ENCODE measurements around the gene APOBEC4. TPM values are rescaled to one million over a fixed set of nuclear protein-coding genes. Genes with fewer than 3 reads are reported as not detected.

The APOBEC4 gene
- total RNA-seq, 1 experiment from 2014 or later, result not detected

DNA sequence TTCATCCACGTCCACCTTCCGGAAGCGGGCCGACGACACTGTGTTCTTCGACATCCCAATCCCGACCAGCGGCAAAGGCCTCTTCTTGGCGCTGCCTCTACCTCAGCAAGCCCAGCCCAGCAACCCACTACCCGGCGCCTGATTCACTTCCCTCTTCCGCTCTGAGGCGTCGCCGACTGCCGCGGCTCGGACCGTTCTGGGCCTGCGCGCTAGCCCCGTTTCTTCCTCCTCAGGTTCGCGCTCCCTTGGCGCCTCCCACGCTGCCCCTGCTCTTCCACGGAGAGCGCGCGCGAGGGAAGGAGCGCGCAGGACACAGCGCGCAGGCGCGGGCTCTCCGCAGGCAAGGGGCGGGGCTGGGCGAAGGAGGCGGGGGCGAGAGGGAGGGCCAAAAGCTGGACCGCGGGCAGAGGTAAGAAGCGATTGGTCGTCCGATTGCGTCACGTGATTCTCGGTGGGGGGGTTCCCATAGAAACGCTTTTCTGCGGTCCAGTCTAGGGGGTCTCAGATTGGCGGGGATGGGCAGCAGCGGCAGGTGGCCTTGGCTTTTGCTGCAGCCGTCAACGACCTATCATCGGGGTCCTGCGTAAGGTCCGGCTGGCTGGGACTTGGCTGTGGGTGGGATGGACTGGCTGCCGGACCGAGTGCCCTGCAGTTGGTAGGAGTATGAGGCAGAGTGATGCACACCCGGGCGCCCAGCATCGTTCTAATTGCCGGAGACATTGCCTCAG, 17.3 kb downstream of the APOBEC4 start, which contains the start of gene ARPC5:
TSS of gene ARPC5 (minus strand) at position 178 of the 728 bp plus-strand sequence. CDS start at position 54, 124 bp downstream.
- CTCF ChIA-PET, result interaction anchor here (1.2 to 4.3 kb wide), 2 partner anchors 20 to 49 kb away, joined by 3 to 21 read pairs; no protein-coding TSS in a partner anchor
- DNase-seq (ENCODE audit: unreplicated experiment), result peak; percentile 99
- Mint-ChIP-seq H3K27me3 (ENCODE audit: insufficient read depth, unreplicated experiment) (no peaks in the 10 kb centered on the region), H3K27ac (ENCODE audit: low read depth, unreplicated experiment) (peak within 1 kb of the TSS; percentile 97), H3K9me3 (ENCODE audit: unreplicated experiment) (no peaks in the 10 kb centered on the region), H3K36me3 (ENCODE audit: insufficient read depth, unreplicated experiment) (peaks cover 22% of the 10 kb centered on the region), H3K4me3 (ENCODE audit: unreplicated experiment) (peak within 1 kb of the TSS; percentile 100), H3K4me1 (ENCODE audit: insufficient read depth, unreplicated experiment) (peaks cover 15% of the 10 kb centered on the region)
- BruUV-seq (replicated peaks), result no TSS peak
- TF ChIP-seq, protein P1, sequence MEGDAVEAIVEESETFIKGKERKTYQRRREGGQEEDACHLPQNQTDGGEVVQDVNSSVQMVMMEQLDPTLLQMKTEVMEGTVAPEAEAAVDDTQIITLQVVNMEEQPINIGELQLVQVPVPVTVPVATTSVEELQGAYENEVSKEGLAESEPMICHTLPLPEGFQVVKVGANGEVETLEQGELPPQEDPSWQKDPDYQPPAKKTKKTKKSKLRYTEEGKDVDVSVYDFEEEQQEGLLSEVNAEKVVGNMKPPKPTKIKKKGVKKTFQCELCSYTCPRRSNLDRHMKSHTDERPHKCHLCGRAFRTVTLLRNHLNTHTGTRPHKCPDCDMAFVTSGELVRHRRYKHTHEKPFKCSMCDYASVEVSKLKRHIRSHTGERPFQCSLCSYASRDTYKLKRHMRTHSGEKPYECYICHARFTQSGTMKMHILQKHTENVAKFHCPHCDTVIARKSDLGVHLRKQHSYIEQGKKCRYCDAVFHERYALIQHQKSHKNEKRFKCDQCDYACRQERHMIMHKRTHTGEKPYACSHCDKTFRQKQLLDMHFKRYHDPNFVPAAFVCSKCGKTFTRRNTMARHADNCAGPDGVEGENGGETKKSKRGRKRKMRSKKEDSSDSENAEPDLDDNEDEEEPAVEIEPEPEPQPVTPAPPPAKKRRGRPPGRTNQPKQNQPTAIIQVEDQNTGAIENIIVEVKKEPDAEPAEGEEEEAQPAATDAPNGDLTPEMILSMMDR (IDR thresholded peaks at IDR 0.05; ENCODE audit: unreplicated experiment), result no peak
- POLR2A ChIA-PET, result interaction anchor here (0.6 to 5.9 kb wide), 10 partner anchors 10 to 608 kb away, joined by 3 to 67 read pairs (median 4); partner anchors contain the start of gene TSEN15
- intact Hi-C loops (cut with micrococcal nuclease), result loop anchor here (1.0 to 10.0 kb wide), 2 partner anchors 281 to 749 kb away; partner anchors contain the start of gene C1orf21

DNA sequence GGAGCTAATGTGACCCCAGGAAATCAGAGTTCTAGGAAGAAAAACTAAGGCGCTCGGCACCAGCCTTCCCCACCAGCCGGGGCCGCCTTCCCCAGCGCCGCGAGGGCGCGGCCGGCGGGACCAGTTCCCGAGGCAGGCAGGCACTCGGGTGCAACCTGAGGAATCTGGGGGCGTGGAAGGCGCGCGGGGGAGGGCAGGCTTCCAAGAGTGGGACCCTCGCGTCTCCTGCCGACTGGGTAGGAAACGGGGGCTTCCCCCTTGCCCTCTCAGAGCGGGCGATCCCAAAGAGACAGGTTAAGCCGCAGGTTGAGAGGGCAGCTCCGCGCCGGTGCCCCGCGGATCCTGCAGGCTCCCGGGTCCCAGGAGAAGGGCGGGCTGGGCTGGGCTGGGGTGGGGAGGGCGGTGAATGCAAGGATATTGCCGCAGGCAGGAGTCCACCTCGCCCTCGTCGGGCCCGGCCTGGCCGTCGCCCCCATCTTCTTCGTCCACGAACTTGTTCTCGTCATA, 18.0 kb downstream of the APOBEC4 start:
- TF ChIP-seq, protein P1 (IDR thresholded peaks at IDR 0.05; ENCODE audit: unreplicated experiment), result no peak
- peak; percentile 46 for DNase-seq (ENCODE audit: unreplicated experiment)
- H3K9me3 Mint-ChIP-seq (ENCODE audit: unreplicated experiment), result no peaks in the 10 kb centered on the region
- BruUV-seq (replicated peaks), result no TSS peak
- no peaks in the 10 kb centered on the region for H3K27me3 Mint-ChIP-seq (ENCODE audit: insufficient read depth, unreplicated experiment)
- intact Hi-C loops (cut with micrococcal nuclease), result loop anchor here (10.0 kb wide), 1 partner anchor 750 kb away; the partner anchor contains the start of gene C1orf21
- peak overlapping the region; percentile 100 for H3K4me3 Mint-ChIP-seq (ENCODE audit: unreplicated experiment)
- peak overlapping the region; percentile 97 for H3K27ac Mint-ChIP-seq (ENCODE audit: low read depth, unreplicated experiment)
- CTCF ChIA-PET, result interaction anchor here (0.7 to 4.8 kb wide), 11 partner anchors 11 to 1253 kb away, joined by 3 to 32 read pairs (median 4); no protein-coding TSS in a partner anchor
- POLR2A ChIA-PET, result interaction anchor here (0.6 to 7.4 kb wide), 16 partner anchors 9 to 497 kb away, joined by 3 to 67 read pairs (median 4); partner anchors contain the start of genes SMG7 and TSEN15
- H3K36me3 Mint-ChIP-seq (ENCODE audit: insufficient read depth, unreplicated experiment), result peaks cover 28% of the 10 kb centered on the region
- peaks cover 19% of the 10 kb centered on the region for H3K4me1 Mint-ChIP-seq (ENCODE audit: insufficient read depth, unreplicated experiment)

DNA sequence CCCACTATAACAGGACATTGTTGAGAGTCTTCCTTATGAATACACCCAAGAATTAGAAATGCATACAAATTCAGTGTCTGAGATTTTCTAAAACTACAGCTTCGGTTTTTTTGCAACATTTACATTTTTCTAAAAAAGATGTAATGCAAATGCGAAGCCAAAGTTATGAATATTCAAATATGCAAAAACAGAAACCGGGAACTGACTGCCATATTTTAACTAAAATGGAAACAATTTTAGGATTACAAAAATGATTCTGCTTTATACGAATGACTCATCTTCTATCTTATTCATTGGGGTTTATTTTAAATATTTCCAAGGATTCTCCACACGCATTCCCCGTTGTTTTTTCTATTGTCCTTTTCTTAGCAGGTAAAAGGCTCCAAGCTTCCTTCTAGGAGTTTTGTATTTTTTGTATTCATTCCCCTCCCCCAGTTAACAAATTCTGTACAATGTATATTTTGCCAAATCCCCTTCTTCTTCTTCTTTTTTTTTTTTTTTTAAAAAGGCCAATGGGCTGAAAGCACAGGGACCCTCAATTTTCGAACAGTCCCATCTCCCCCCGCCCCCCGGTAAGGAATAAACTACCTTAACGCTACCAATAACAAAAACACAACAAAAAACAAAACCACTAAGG, 18.6 kb downstream of the APOBEC4 start:
- DNase-seq (ENCODE audit: unreplicated experiment), result peak; percentile 21
- no peaks in the 10 kb centered on the region for H3K9me3 Mint-ChIP-seq (ENCODE audit: unreplicated experiment)
- peaks cover 34% of the 10 kb centered on the region for H3K36me3 Mint-ChIP-seq (ENCODE audit: insufficient read depth, unreplicated experiment)
- peaks cover 19% of the 10 kb centered on the region for H3K4me1 Mint-ChIP-seq (ENCODE audit: insufficient read depth, unreplicated experiment)
- peak overlapping the region; percentile 97 for H3K27ac Mint-ChIP-seq (ENCODE audit: low read depth, unreplicated experiment)
- intact Hi-C loops (cut with micrococcal nuclease), result loop anchor here (10.0 kb wide), 1 partner anchor 750 kb away; the partner anchor contains the start of gene C1orf21
- no peaks in the 10 kb centered on the region for H3K27me3 Mint-ChIP-seq (ENCODE audit: insufficient read depth, unreplicated experiment)
- ChIA-PET CTCF (interaction anchor here (0.6 to 4.8 kb wide), 28 partner anchors 8 to 1334 kb away, joined by 3 to 32 read pairs (median 4); no protein-coding TSS in a partner anchor), POLR2A (interaction anchor here (0.6 to 7.4 kb wide), 28 partner anchors 9 to 1856 kb away, joined by 3 to 67 read pairs (median 4); partner anchors contain the start of genes SMG7 and TSEN15)
- TF ChIP-seq, protein P1 (IDR thresholded peaks at IDR 0.05; ENCODE audit: unreplicated experiment), result no peak
- TSS peak; percentile 45 for BruUV-seq (replicated peaks)
- H3K4me3 Mint-ChIP-seq (ENCODE audit: unreplicated experiment), result peak overlapping the region; percentile 100
